ENCODE measurements around the gene USP15.

DNA sequence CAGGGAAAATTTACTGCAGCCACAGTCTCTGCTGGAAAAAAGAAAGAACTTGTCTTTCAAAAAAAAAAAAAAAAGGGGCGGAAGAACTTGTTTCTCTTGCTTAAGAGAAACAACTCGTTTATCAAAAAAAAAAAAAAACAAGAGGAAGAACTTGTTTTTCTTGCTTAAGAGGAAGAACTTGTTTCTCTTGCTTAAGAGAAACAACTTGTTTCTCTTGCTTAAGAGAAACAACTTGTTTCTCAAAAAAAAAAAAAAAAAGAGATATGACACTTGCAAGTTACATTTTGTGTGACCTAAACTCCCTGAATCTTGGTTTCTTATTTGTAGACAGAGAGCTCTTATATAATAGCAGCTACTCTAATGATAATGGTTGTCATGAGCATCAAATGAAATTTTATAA is 44.7 kb upstream of the USP15 start:
- no peak for TF ChIP-seq EZH2 (IDR thresholded peaks at IDR 0.05)
- TF ChIP-seq POLR2AphosphoS5 (IDR thresholded peaks at IDR 0.05; ENCODE audit: borderline replicate concordance, low read depth, low read length), result no peak

Measured in SK-N-MC (cell line).